Hepatocyte (in vitro differentiated cells): ENCODE results near the gene MROH2B. TPM values are rescaled to one million over a fixed set of nuclear protein-coding genes. Genes with fewer than 3 reads are reported as not detected.

ENCODE experiments used
- DNase-seq: peaks from one replicate; pipeline ENCODE4 v3.0.0-alpha.2; 2016; ENCODE audit warnings: low spot score
- H2AFZ ChIP-seq: fragments of 200-600 bp; sonication (generic); 2 replicates; pipeline ENCODE4 v1.6.0; 2016; ENCODE audit warnings: antibody characterized with exemption, mild to moderate bottlenecking
- H3K27ac ChIP-seq: fragments of 200-600 bp; sonication (generic); 2 replicates; pipeline ENCODE4 v1.5.1; 2016; ENCODE audit warnings: mild to moderate bottlenecking
- H3K27me3 ChIP-seq: fragments of 200-600 bp; sonication (generic); 2 replicates; pipeline ENCODE4 v1.6.1; 2016
- H3K36me3 ChIP-seq: fragments of 200-600 bp; sonication (generic); replicated peaks from 2 replicates; pipeline ENCODE4 v1.5.1; 2016; ENCODE audit warnings: low read depth; ENCODE audit not compliant: insufficient read depth
- H3K4me1 ChIP-seq: fragments of 200-600 bp; sonication (generic); 2 replicates; pipeline ENCODE4 v1.5.1; 2016; ENCODE audit warnings: mild to moderate bottlenecking, moderate library complexity; ENCODE audit not compliant: insufficient read depth
- H3K4me2 ChIP-seq: fragments of 200-600 bp; sonication (generic); 2 replicates; pipeline ENCODE4 v1.6.0; 2016
- H3K4me3 ChIP-seq: fragments of 200-600 bp; sonication (generic); 2 replicates; pipeline ENCODE4 v1.5.1; 2016; ENCODE audit warnings: mild to moderate bottlenecking
- H3K79me2 ChIP-seq: fragments of 200-600 bp; sonication (generic); 2 replicates; pipeline ENCODE4 v1.6.0; 2017; ENCODE audit warnings: mild to moderate bottlenecking
- H3K9me2 ChIP-seq: fragments of 200-600 bp; sonication (generic); replicated peaks from 2 replicates; pipeline ENCODE4 v1.6.0; 2017; ENCODE audit warnings: mild to moderate bottlenecking; ENCODE audit not compliant: insufficient read depth
- H3K9me3 ChIP-seq: fragments of 200-600 bp; sonication (generic); 2 replicates; pipeline ENCODE4 v1.5.1; 2016; ENCODE audit warnings: low read depth, mild to moderate bottlenecking
- H4K20me1 ChIP-seq: fragments of 200-600 bp; sonication (generic); 2 replicates; pipeline ENCODE4 v1.6.0; 2016; ENCODE audit warnings: mild to moderate bottlenecking; ENCODE audit not compliant: insufficient read depth, poor library complexity, severe bottlenecking
- EZH2 ChIP-seq: fragments of 200-600 bp; sonication (generic); IDR thresholded peaks from 2 replicates; pipeline ENCODE4 v1.6.1; 2016; ENCODE audit warnings: antibody characterized with exemption, mild to moderate bottlenecking, borderline replicate concordance
- EZH2phosphoT487 ChIP-seq: fragments of 200-600 bp; sonication (generic); IDR thresholded peaks from one replicate; pipeline ENCODE4 v1.6.1; 2018; ENCODE audit warnings: antibody characterized with exemption, mild to moderate bottlenecking, low read depth, moderate library complexity; ENCODE audit not compliant: unreplicated experiment, severe bottlenecking
- WGBS: methylation state at CpG from one replicate; pipeline ENCODE4 v1.1.6; 2016; ENCODE audit warnings: low lambda C conversion rate; ENCODE audit errors: missing lambda C conversion rate; 5-methylcytosine and 5-hydroxymethylcytosine counted together
- polyA plus RNA-seq: library from polyadenylated mRNA; unstranded; fragments of >200 nt; fragmentation: Nextera tagmentation; extraction: Ambion mirVana; gene quantifications from 2 replicates; pipeline ENCODE4 v1.2.1, GENCODE V29; 2016
- total RNA-seq: library from RNA; depleted of rRNA; stranded (reverse); fragments of >200 nt; gene quantifications from 2 replicates; pipeline ENCODE4 v1.2.3, GENCODE V29; 2014
- TF ChIP-seq, protein P1 (sequence below): fragments of 200-600 bp; sonication (generic); IDR thresholded peaks from 2 replicates; pipeline ENCODE4 v1.5.1; 2016; ENCODE audit warnings: antibody characterized with exemption, mild to moderate bottlenecking; ENCODE audit not compliant: poor library complexity

Gene MROH2B
- total and polyA plus RNA-seq, 2 experiments from 2014 or later = not detected

DNA sequence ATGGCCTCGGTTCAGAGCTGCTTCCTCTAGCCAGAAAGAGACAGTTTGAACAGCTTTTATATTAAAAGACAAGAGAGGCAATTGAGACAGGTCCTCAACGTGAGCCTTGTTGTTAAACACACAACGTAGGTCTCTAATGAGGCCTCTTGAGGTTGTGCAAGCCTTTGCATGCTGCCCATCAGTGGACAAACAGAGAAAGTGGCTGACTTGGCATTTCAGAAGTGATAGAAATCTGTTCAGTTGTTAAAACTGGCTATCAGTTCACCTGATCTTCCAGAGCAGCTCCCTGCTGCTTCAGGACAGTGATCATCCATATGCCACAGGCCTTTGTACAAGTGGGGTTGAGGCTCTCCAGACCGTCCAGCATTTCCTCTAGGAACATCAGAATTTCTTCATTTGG lies 58.8 kb downstream of the MROH2B start:
- no peak for TF ChIP-seq EZH2phosphoT487
- TF ChIP-seq, protein P1, sequence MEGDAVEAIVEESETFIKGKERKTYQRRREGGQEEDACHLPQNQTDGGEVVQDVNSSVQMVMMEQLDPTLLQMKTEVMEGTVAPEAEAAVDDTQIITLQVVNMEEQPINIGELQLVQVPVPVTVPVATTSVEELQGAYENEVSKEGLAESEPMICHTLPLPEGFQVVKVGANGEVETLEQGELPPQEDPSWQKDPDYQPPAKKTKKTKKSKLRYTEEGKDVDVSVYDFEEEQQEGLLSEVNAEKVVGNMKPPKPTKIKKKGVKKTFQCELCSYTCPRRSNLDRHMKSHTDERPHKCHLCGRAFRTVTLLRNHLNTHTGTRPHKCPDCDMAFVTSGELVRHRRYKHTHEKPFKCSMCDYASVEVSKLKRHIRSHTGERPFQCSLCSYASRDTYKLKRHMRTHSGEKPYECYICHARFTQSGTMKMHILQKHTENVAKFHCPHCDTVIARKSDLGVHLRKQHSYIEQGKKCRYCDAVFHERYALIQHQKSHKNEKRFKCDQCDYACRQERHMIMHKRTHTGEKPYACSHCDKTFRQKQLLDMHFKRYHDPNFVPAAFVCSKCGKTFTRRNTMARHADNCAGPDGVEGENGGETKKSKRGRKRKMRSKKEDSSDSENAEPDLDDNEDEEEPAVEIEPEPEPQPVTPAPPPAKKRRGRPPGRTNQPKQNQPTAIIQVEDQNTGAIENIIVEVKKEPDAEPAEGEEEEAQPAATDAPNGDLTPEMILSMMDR = no peak
- no peaks in the 10 kb centered on the region for H3K36me3 ChIP-seq
- H3K4me1 ChIP-seq = no peaks in the 10 kb centered on the region
- H3K9me3 ChIP-seq = no peaks in the 10 kb centered on the region
- H3K27me3 ChIP-seq = no peaks in the 10 kb centered on the region
- no peaks in the 10 kb centered on the region for H3K79me2 ChIP-seq
- WGBS = 47% methylated on average over 4 of the region's 4 CpGs
- no peak overlapping the region for H3K4me3 ChIP-seq
- no peaks in the 10 kb centered on the region for H3K9me2 ChIP-seq
- no peak overlapping the region for H3K4me2 ChIP-seq
- no peak for DNase-seq
- no peak overlapping the region for H2AFZ ChIP-seq
- no peak overlapping the region for H3K27ac ChIP-seq
- no peaks in the 10 kb centered on the region for H4K20me1 ChIP-seq

DNA sequence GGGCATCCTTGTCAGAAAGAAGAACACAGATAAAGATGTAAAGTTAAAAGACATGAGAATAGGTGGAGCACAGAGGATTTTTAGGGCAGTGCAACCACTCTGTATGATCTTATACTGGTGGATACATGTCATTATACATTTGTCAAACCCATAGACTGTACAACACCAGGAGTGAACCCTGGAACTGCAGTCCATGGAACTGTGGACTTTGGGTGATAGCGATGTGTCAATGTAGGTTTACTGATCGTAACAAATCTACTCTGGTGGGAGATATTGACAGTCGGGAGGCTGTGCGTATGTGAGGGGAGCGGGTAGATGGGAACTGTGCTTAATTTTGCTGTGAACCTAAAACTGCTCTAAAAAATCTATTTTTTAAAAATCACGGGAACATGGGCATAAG lies 60.6 kb downstream of the MROH2B start:
- DNase-seq = no peak
- no peaks in the 10 kb centered on the region for H3K9me3 ChIP-seq
- 92% methylated on average over 6 of the region's 6 CpGs for WGBS

DNA sequence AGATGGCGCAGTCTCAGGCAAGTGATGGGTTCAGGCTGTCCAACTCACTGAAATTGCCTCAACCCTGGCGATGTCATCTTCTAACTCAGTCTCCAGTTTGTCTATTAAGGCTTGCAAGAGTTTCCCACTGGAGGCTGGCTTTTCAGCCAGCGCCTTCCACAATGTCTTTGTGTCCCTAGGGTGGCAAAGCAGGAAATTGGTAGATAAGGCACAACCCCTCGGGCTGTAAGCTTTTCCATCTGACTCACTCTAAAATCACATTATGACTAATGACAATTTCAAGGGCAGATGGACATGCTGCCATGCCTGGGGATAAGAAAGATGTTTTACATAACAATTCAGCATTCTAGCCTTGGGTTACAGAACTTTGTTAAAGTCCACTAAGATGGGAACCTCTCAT lies 61.9 kb downstream of the MROH2B start:
- no peaks in the 10 kb centered on the region for H4K20me1 ChIP-seq
- H3K27me3 ChIP-seq = no peaks in the 10 kb centered on the region
- no peak for DNase-seq
- WGBS = 80% methylated on average over 4 of the region's 4 CpGs
- no peak for TF ChIP-seq EZH2
- no peak for TF ChIP-seq EZH2phosphoT487
- TF ChIP-seq, protein P1 = no peak
- H3K4me1 ChIP-seq = no peaks in the 10 kb centered on the region
- no peaks in the 10 kb centered on the region for H3K36me3 ChIP-seq
- H3K79me2 ChIP-seq = no peaks in the 10 kb centered on the region
- H3K9me2 ChIP-seq = no peaks in the 10 kb centered on the region
- H3K4me3 ChIP-seq = no peak overlapping the region
- H3K9me3 ChIP-seq = no peaks in the 10 kb centered on the region
- H3K27ac ChIP-seq = no peak overlapping the region
- no peak overlapping the region for H2AFZ ChIP-seq
- no peak overlapping the region for H3K4me2 ChIP-seq

More for the DNA sequence above, 60.6 kb downstream of the MROH2B start:
- Histone ChIP-seq H2AFZ (no peak overlapping the region), H3K4me3 (no peak overlapping the region), H3K4me2 (no peak overlapping the region), H3K27me3 (no peaks in the 10 kb centered on the region), H3K9me2 (no peaks in the 10 kb centered on the region), H3K36me3 (no peaks in the 10 kb centered on the region), H4K20me1 (no peaks in the 10 kb centered on the region), H3K79me2 (no peaks in the 10 kb centered on the region), H3K4me1 (no peaks in the 10 kb centered on the region), H3K27ac (no peak overlapping the region)
- TF ChIP-seq EZH2phosphoT487 = no peak
- TF ChIP-seq EZH2 = no peak
- TF ChIP-seq, protein P1 = no peak

DNA sequence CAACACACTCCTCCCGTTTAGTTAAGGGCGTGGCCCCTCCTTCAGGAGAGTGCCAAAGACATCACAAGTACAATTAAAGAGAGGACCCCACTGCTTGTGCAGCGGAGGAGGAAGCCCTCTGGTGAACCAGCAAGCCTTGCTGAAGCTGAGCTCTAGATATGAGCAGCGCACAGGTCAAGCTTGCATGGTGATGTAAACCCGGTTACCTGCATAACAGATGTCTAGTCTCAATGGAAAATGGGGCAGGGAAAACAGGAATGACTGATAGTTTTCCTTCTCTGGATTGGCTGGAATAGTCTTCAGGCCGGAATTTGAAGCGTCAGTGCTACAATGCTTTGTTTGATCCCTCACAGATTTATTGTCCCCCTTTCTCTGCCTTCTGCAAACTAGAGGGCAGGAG lies 66.2 kb downstream of the MROH2B start:
- no peak overlapping the region for H3K4me3 ChIP-seq
- no peaks in the 10 kb centered on the region for H3K27me3 ChIP-seq
- DNase-seq = no peak
- H3K9me2 ChIP-seq = no peaks in the 10 kb centered on the region
- H3K36me3 ChIP-seq = no peaks in the 10 kb centered on the region
- no peaks in the 10 kb centered on the region for H3K9me3 ChIP-seq
- no peak overlapping the region for H3K27ac ChIP-seq
- no peaks in the 10 kb centered on the region for H4K20me1 ChIP-seq
- no peak for TF ChIP-seq EZH2
- TF ChIP-seq EZH2phosphoT487 = no peak
- TF ChIP-seq, protein P1 = no peak
- no peaks in the 10 kb centered on the region for H3K4me1 ChIP-seq
- no peak overlapping the region for H3K4me2 ChIP-seq
- no peaks in the 10 kb centered on the region for H3K79me2 ChIP-seq
- 90% methylated on average over 7 of the region's 7 CpGs for WGBS
- no peak overlapping the region for H2AFZ ChIP-seq
